H1 (cell line): Measurements from ENCODE around the gene ODF4. TPM values are rescaled to one million over a fixed set of nuclear protein-coding genes. Genes with fewer than 3 reads are reported as not detected.
A peak's percentile ranks its signal among the peaks of the same experiment; 100 is the strongest.

Experiments
- CTCF ChIA-PET: fragments of 300-600 bp; sonication (Branson Sonifier 250); formaldehyde crosslinking; loops from one replicate; lab custom pipeline; 2021; ENCODE audit not compliant: partially characterized antibody; lab: Charles Lee
- POLR2A ChIA-PET: fragments of 300-600 bp; sonication (Branson Sonifier 250); formaldehyde crosslinking; loops from one replicate; lab custom pipeline; 2021; ENCODE audit warnings: inconsistent platforms; ENCODE audit not compliant: partially characterized antibody; lab: Charles Lee
- DNase-seq, 2 experiments: peaks; one replicate each; pipeline versions ENCODE4 v3.0.0 to v3.0.0-alpha.2; 2010 to 2022; ENCODE audit warnings: low spot score in 2 of 2, low read depth in 1 of 2, mixed read lengths in 1 of 2
- FAIRE-seq: peaks from 2 replicates; lab custom pipeline; 2011; peaks lifted over from hg19 to GRCh38; lab: Jason Lieb, UNC
- H2AFZ ChIP-seq: 2 replicates; pipeline ENCODE4 v1.8.1; 2012; ENCODE audit warnings: low read length, inconsistent platforms
- H2AK5ac ChIP-seq: 2 replicates; pipeline ENCODE4 v1.6.1; 2013; ENCODE audit warnings: low read depth, low read length
- H2BK120ac ChIP-seq: replicated peaks from 2 replicates; pipeline ENCODE3; 2013; ENCODE audit warnings: low read depth, low read length, inconsistent platforms
- H2BK12ac ChIP-seq: 2 replicates; pipeline ENCODE4 v1.6.1; 2013; ENCODE audit warnings: low read depth, low read length
- H2BK15ac ChIP-seq: 2 replicates; pipeline ENCODE4 v1.6.1; 2013; ENCODE audit warnings: low read length
- H2BK20ac ChIP-seq: 2 replicates; pipeline ENCODE4 v1.6.1; 2013; ENCODE audit warnings: low read length
- H2BK5ac ChIP-seq: 2 replicates; pipeline ENCODE4 v1.6.1; 2013; ENCODE audit warnings: low read depth, low read length
- H3K14ac ChIP-seq: 2 replicates; pipeline ENCODE4 v1.6.1; 2013; ENCODE audit warnings: inconsistent platforms; ENCODE audit not compliant: insufficient read length
- H3K18ac ChIP-seq: 2 replicates; pipeline ENCODE4 v1.6.1; 2013; ENCODE audit warnings: low read length; ENCODE audit errors: extremely low read depth
- H3K23ac ChIP-seq: 2 replicates; pipeline ENCODE4 v1.6.1; 2013; ENCODE audit warnings: inconsistent platforms; ENCODE audit not compliant: insufficient read length
- H3K23me2 ChIP-seq: 2 replicates; pipeline ENCODE4 v1.6.1; 2013; ENCODE audit warnings: low read depth, low read length
- H3K27ac ChIP-seq: 2 replicates; pipeline ENCODE4 v1.6.1; 2011; ENCODE audit warnings: low read depth, low read length, inconsistent platforms
- H3K27me3 ChIP-seq, 4 experiments: replicated peaks in 1 of 4; 1 replicate in 1 of 4; 2 replicates in 3 of 4; pipeline versions ENCODE4 v1.6.1 to v1.8.1; 2011 to 2013; ENCODE audit warnings: low read length in 3 of 4, mild to moderate bottlenecking in 3 of 4, inconsistent platforms in 2 of 4, mixed read lengths in 2 of 4, moderate library complexity in 1 of 4; ENCODE audit not compliant: control insufficient read depth in 3 of 4, insufficient read depth in 3 of 4; ENCODE audit errors: extremely low read depth in 1 of 4
- H3K36me3 ChIP-seq, 4 experiments: 2 replicates each; pipeline versions ENCODE4 v1.6.1 to v1.8.1; 2011 to 2013; ENCODE audit warnings: mild to moderate bottlenecking in 4 of 4, low read length in 3 of 4, moderate library complexity in 2 of 4, control low read depth in 1 of 4, inconsistent platforms in 1 of 4; ENCODE audit not compliant: insufficient read depth in 4 of 4, control insufficient read depth in 2 of 4
- H3K4ac ChIP-seq: replicated peaks from 2 replicates; pipeline ENCODE3; 2013; ENCODE audit warnings: low read length, low read depth, mixed read lengths, inconsistent platforms; ENCODE audit not compliant: insufficient read length
- H3K4me1 ChIP-seq, 4 experiments: replicated peaks in 1 of 4; 1 replicate in 1 of 4; 2 replicates in 3 of 4; pipeline versions ENCODE4 v1.6.1 to v1.8.1; 2011 to 2013; ENCODE audit warnings: low read length in 3 of 4, inconsistent platforms in 2 of 4, mixed read lengths in 1 of 4; ENCODE audit not compliant: insufficient read depth in 4 of 4, control insufficient read depth in 3 of 4
- H3K4me2 ChIP-seq, 2 experiments: 2 replicates each; pipeline versions ENCODE4 v1.6.1 to v1.8.1; 2011 to 2013; ENCODE audit warnings: low read depth in 2 of 2, low read length in 2 of 2, control low read depth in 1 of 2, inconsistent platforms in 1 of 2, mild to moderate bottlenecking in 1 of 2; ENCODE audit not compliant: insufficient read depth in 1 of 2
- H3K4me3 ChIP-seq, 4 experiments: fragments of 200-600, 300-600 bp in 1 of 4; sonication (generic), shearing (Covaris generic), sonication (Bioruptor Twin) in 1 of 4; 2 replicates each; pipeline versions ENCODE4 v1.5.1 to v1.8.1; 2011 to 2016; ENCODE audit warnings: low read length in 4 of 4, low read depth in 3 of 4, control low read depth in 2 of 4, inconsistent platforms in 2 of 4, mild to moderate bottlenecking in 2 of 4, mixed read lengths in 1 of 4, moderate library complexity in 1 of 4; ENCODE audit not compliant: insufficient read depth in 2 of 4; ENCODE audit errors: extremely low read depth in 1 of 4
- H3K56ac ChIP-seq: replicated peaks from 2 replicates; pipeline ENCODE3; 2013; ENCODE audit warnings: low read depth, mild to moderate bottlenecking, mixed read lengths, low read length, inconsistent platforms; ENCODE audit not compliant: insufficient read length
- H3K79me1 ChIP-seq: 2 replicates; pipeline ENCODE4 v1.6.1; 2013; ENCODE audit warnings: low read depth, low read length, control low read depth
- H3K79me2 ChIP-seq, 2 experiments: 2 replicates each; pipeline versions ENCODE4 v1.6.1 to v1.8.1; 2012 to 2013; ENCODE audit warnings: low read length in 2 of 2, mild to moderate bottlenecking in 2 of 2, inconsistent platforms in 1 of 2; ENCODE audit not compliant: insufficient read depth in 2 of 2, control insufficient read depth in 1 of 2
- H3K9ac ChIP-seq, 4 experiments: replicated peaks in 1 of 4; 1 replicate in 1 of 4; 2 replicates in 3 of 4; pipeline versions ENCODE4 v1.6.1 to v1.8.1; 2011 to 2013; ENCODE audit warnings: low read depth in 3 of 4, low read length in 3 of 4, control low read depth in 2 of 4, mild to moderate bottlenecking in 2 of 4, moderate library complexity in 2 of 4, inconsistent platforms in 1 of 4; ENCODE audit errors: extremely low read depth in 1 of 4
- H3K9me3 ChIP-seq, 2 experiments: 2 replicates each; pipeline versions ENCODE4 v1.6.1 to v1.8.1; 2012 to 2013; ENCODE audit warnings: mild to moderate bottlenecking in 2 of 2, moderate library complexity in 2 of 2, control low read depth in 1 of 2, inconsistent platforms in 1 of 2, low read depth in 1 of 2, low read length in 1 of 2, mixed read lengths in 1 of 2; ENCODE audit not compliant: insufficient read depth in 2 of 2
- H4K20me1 ChIP-seq, 2 experiments: replicated peaks in 1 of 2; 2 replicates each; pipeline versions ENCODE3 to v1.8.1; 2011 to 2013; ENCODE audit warnings: inconsistent platforms in 2 of 2, low read length in 2 of 2, mild to moderate bottlenecking in 1 of 2; ENCODE audit not compliant: insufficient read depth in 2 of 2, control insufficient read depth in 1 of 2
- H4K5ac ChIP-seq: 2 replicates; pipeline ENCODE4 v1.6.1; 2013; ENCODE audit warnings: low read length, low read depth, mixed read lengths, inconsistent platforms; ENCODE audit not compliant: insufficient read length
- H4K8ac ChIP-seq: 2 replicates; pipeline ENCODE4 v1.8.0; 2013; ENCODE audit warnings: mild to moderate bottlenecking, moderate library complexity, low read length, inconsistent platforms; ENCODE audit not compliant: insufficient read depth; ENCODE audit errors: extremely low read depth
- H4K91ac ChIP-seq: replicated peaks from 2 replicates; pipeline ENCODE3; 2013; ENCODE audit warnings: low read length, mixed read lengths, inconsistent platforms; ENCODE audit not compliant: insufficient read length
- CEBPB ChIP-seq: IDR thresholded peaks from 2 replicates; pipeline ENCODE4 v1.6.1; 2012; ENCODE audit warnings: low read depth, low read length
- CHD1 ChIP-seq: IDR thresholded peaks from 2 replicates; pipeline ENCODE4 v1.6.1; 2012; ENCODE audit warnings: low read depth, low read length, improper control_type of control experiment
- CREB1 ChIP-seq: IDR thresholded peaks from 2 replicates; pipeline ENCODE4 v1.6.1; 2012; ENCODE audit warnings: inconsistent platforms
- RAD21 ChIP-seq, 2 experiments: IDR thresholded peaks in 1 of 2; conservative IDR thresholded peaks in 1 of 2; 2 replicates each; pipeline ENCODE4 v1.6.1; 2011; ENCODE audit warnings: low read depth in 2 of 2, low read length in 2 of 2, improper control_type of control experiment in 1 of 2, inconsistent platforms in 1 of 2, mild to moderate bottlenecking in 1 of 2, moderate library complexity in 1 of 2
- RFX5 ChIP-seq: IDR thresholded peaks from 2 replicates; pipeline ENCODE4 v1.6.1; 2011; ENCODE audit warnings: low read depth, low read length, improper control_type of control experiment, borderline replicate concordance
- SIN3A ChIP-seq, 2 experiments: IDR thresholded peaks in 1 of 2; conservative IDR thresholded peaks in 1 of 2; 2 replicates each; pipeline ENCODE4 v1.6.1; 2011 to 2012; ENCODE audit warnings: low read length in 2 of 2, improper control_type of control experiment in 1 of 2, low read depth in 1 of 2, mild to moderate bottlenecking in 1 of 2
- SP2 ChIP-seq: IDR thresholded peaks from 2 replicates; pipeline ENCODE4 v1.6.1; 2012; ENCODE audit warnings: mild to moderate bottlenecking, low read length, inconsistent platforms
- TBP ChIP-seq: IDR thresholded peaks from 2 replicates; pipeline ENCODE4 v1.6.1; 2011; ENCODE audit warnings: low read depth, low read length, improper control_type of control experiment
- USF2 ChIP-seq: IDR thresholded peaks from 2 replicates; pipeline ENCODE4 v1.6.1; 2011; ENCODE audit warnings: low read length, improper control_type of control experiment
- WGBS, 2 experiments: shearing (Covaris generic) in 1 of 2; methylation state at CpG; one replicate each; pipeline versions ENCODE4 v1.1.6 to v1.1.7; 2013 to 2015; ENCODE audit warnings: low lambda C conversion rate in 2 of 2, mixed read lengths in 2 of 2, inconsistent platforms in 1 of 2, low coverage in 1 of 2, missing lambda C conversion rate in 1 of 2; ENCODE audit not compliant: insufficient replicate concordance in 2 of 2, insufficient coverage in 1 of 2, insufficient read length in 1 of 2; ENCODE audit errors: extremely low coverage in 1 of 2, missing lambda C conversion rate in 1 of 2; 5-methylcytosine and 5-hydroxymethylcytosine counted together
- polyA plus RNA-seq, 7 experiments: library from polyadenylated mRNA; depleted of rRNA in 3 of 7; stranded (reverse) in 5 of 7; unstranded in 2 of 7; fragments of >200 nt in 5 of 7; fragments of 200-250 nt in 2 of 7; gene quantifications; 1 replicate in 5 of 7; 2 replicates in 1 of 7; 4 replicates in 1 of 7; pipeline versions ENCODE4 v1.2.1 to v1.2.3, GENCODE V29; 2011 to 2013; ENCODE audit warnings: missing spikeins in 2 of 7, mixed read lengths in 2 of 7
- total RNA-seq: library from RNA; stranded (reverse); fragmentation: NEBNext Ultra II Directional; extraction: Animal tissue kit (Norgen Biotek cat#: 25700); gene quantifications from 2 replicates; pipeline ENCODE4 v1.2.1, GENCODE V29; 2021

Gene ODF4
- total and polyA plus RNA-seq, 2 of the 8 experiments (the other 6 are each of a cell fraction or from before 2014, with no cell fraction given) = not detected

- peaks cover 6 to 25% of the 10 kb centered on the region in 2 experiments; a peak in 3 of 4 replicates for H3K79me2 ChIP-seq
- H2AFZ ChIP-seq = no peak within 1 kb of the TSS; the same call in 1 of the 2 replicates
- peaks cover 0 to 15% (median 2%) of the 10 kb centered on the region in 4 experiments; a peak in 4 of 7 replicates for H3K4me1 ChIP-seq
- H3K23me2 ChIP-seq = peaks cover 9% of the 10 kb centered on the region
- H3K36me3 ChIP-seq = peaks cover 27 to 50% (median 38%) of the 10 kb centered on the region in 4 experiments
- H2BK5ac ChIP-seq = peak within 1 kb of the TSS; percentile 86
- peak; percentile 82 to 95 for DNase-seq
- POLR2A ChIA-PET = interaction anchor here (0.5 to 4.3 kb wide), 40 partner anchors 9 to 292 kb away, joined by 3 to 66 read pairs (median 5); partner anchors contain the start of genes ARHGEF15, AURKB, CTC1 and ODF4
- no peak within 1 kb of the TSS for H2BK15ac ChIP-seq
- FAIRE-seq = no peak
- H3K9ac ChIP-seq = peak within 1 kb of the TSS; percentile 81 to 91 (median 88)
- no peak within 1 kb of the TSS for H2BK20ac ChIP-seq
- peak within 1 kb of the TSS; percentile 14; the same call in 1 of the 2 replicates for H2AK5ac ChIP-seq
- H4K20me1 ChIP-seq = peaks cover 10 to 13% of the 10 kb centered on the region in 2 experiments
- H3K4me3 ChIP-seq = peak within 1 kb of the TSS; percentile 48 to 84 (median 72)
- H3K4me2 ChIP-seq = peak within 1 kb of the TSS; percentile 85 to 90
- peak within 1 kb of the TSS; percentile 66; the same call in 1 of the 2 replicates for H3K18ac ChIP-seq
- WGBS, 2 experiments = 8% methylated on average over 38 of the region's 41 CpGs; no CpG with 5 or more reads in 1 of the 2 experiments
- H3K9me3 ChIP-seq = no peaks in the 10 kb centered on the region; a peak in 1 of 4 replicates
- H2BK120ac ChIP-seq = no peak within 1 kb of the TSS
- H2BK12ac ChIP-seq = peak within 1 kb of the TSS; percentile 77
- no peak within 1 kb of the TSS for H3K23ac ChIP-seq
- peak within 1 kb of the TSS; percentile 30 for H4K91ac ChIP-seq
- peak within 1 kb of the TSS; percentile 92; the same call in 1 of the 2 replicates for H4K8ac ChIP-seq
- H3K4ac ChIP-seq = peak within 1 kb of the TSS; percentile 59
- H3K27ac ChIP-seq = peak within 1 kb of the TSS; percentile 86
- no peaks in the 10 kb centered on the region for H3K27me3 ChIP-seq
- peak within 1 kb of the TSS; percentile 90 for H4K5ac ChIP-seq
- H3K14ac ChIP-seq = peak within 1 kb of the TSS; percentile 54
- CTCF ChIA-PET = interaction anchor here (0.8 to 2.0 kb wide), 9 partner anchors 10 to 176 kb away, joined by 3 to 12 read pairs (median 3); no protein-coding TSS in a partner anchor
- H3K79me1 ChIP-seq = 0 out of 2 replicates have a peak, but pooled peaks cover 2% of the 10 kb centered on the region
- no peak within 1 kb of the TSS for H3K56ac ChIP-seq
- TF ChIP-seq CHD1 (peak; percentile 49; the same call in 1 of the 2 replicates), SIN3A (conservative IDR thresholded peaks at IDR 0.05 in 1 of 2, IDR thresholded peaks at IDR 0.05 in 1 of 2; ENCODE audit: low read depth in 1 of 2, low read length in 2 of 2) (peak; percentile 76 to 83; a peak in 2 of 4 replicates), USF2 (peak; percentile 36), RFX5 (no peak), CREB1 (peak; percentile 67), CEBPB (no peak), RAD21 (IDR thresholded peaks at IDR 0.05 in 1 of 2, conservative IDR thresholded peaks at IDR 0.05 in 1 of 2; ENCODE audit: low read depth in 2 of 2, low read length in 2 of 2) (peak; percentile 13 to 32; a peak in 3 of 4 replicates), TBP (peak; percentile 90), SP2 (no peak)
Measured at GRCh38 chr17:8376271-8377067, 36.8 kb downstream of the ODF4 start, which contains the start of gene KRABD2. Gene KRABD2, minus strand, starts transcription at chr17:8376704.
